ENCODE results near the gene FAM120B.
"Not testable (repeated sequence)": the region's sequence is repeated elsewhere in the genome, so short reads cannot be mapped to it uniquely, and the experiment has no call there.

The FAM120B gene, protein sequence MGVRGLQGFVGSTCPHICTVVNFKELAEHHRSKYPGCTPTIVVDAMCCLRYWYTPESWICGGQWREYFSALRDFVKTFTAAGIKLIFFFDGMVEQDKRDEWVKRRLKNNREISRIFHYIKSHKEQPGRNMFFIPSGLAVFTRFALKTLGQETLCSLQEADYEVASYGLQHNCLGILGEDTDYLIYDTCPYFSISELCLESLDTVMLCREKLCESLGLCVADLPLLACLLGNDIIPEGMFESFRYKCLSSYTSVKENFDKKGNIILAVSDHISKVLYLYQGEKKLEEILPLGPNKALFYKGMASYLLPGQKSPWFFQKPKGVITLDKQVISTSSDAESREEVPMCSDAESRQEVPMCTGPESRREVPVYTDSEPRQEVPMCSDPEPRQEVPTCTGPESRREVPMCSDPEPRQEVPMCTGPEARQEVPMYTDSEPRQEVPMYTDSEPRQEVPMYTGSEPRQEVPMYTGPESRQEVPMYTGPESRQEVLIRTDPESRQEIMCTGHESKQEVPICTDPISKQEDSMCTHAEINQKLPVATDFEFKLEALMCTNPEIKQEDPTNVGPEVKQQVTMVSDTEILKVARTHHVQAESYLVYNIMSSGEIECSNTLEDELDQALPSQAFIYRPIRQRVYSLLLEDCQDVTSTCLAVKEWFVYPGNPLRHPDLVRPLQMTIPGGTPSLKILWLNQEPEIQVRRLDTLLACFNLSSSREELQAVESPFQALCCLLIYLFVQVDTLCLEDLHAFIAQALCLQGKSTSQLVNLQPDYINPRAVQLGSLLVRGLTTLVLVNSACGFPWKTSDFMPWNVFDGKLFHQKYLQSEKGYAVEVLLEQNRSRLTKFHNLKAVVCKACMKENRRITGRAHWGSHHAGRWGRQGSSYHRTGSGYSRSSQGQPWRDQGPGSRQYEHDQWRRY

DNA sequence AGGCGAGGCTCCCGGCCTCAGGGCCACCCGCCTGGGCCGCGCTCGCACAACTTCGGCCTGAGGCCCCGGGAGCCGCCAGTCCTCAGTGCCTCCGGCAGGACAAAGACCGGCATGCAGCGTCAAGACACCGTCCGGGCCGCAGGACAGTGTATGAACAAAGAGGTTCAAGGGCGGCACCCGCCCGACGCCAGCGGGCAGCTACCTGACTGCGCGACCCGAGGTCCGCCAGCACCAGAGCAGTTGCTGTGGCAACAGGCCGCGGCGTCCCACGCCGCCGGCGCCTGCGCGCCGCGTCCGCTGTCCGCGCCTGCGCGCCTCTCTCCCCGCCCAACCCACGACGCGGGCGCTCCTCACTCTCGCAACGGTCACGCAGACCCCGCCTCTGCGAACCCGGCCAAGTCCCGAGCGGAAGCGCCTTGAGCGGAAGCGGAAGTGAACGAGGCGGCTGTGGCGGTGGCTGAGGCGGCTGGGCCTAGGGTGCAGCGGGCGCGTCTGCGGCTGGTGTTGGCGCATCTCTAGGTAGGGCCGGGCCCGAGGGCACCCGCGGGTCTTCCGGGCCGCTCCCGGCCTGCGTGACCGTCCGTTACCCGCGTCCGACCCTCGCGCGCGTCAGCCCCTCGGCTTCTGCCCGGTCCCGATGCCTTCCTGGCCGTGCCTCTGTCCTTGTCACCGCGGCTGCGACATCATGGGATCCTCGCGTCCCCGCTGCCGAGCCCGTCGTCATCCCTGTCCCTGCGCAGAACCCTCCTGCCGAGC is at the start of gene FAM120B:
Gene FAM120B, plus strand, starts transcription at position 435 of the 756 bp plus-strand sequence. CDS start 10,633 bp downstream, outside the sequence.
- DNase-seq = peak; percentile 97

DNA sequence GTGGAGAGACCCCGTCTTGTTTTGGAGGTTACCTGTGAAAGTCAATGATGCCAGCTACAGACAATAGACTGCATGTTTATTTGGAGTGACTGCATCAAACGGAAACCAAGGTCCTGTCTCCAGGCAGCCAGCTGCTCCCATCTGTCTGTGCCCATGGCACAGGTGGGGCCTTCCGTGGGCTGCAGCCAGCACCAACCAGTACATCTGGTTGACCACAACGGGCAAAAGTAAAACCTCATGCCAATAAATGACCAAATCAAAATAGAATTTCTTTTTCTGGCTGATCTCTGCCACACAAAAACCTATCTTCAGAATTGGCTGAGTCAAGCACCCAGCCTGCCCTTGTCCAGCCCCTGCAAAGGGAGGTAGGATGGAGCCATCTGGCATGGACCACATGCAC is 49.2 kb upstream of the FAM120B start:
- no peak for DNase-seq

DNA sequence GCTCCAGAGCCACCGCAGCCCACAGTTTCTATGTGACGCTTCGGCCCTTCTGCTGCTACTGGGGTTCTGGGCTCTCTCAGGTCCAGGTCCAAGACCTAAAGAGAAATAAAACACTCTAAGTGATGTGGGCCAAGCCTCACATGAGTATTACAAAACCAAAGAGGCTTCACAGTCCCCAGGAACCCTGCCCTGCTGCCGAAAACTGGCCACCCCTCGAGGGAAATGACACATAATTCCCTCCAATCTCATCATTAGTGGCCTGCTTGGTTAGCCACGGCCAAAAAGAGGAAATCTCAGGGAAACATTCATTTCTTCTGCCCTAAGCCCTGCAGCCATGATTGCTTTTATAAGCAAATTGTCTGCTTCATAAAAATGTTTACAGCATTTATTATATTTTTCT is 48.2 kb upstream of the FAM120B start:
- no peak for DNase-seq

DNA sequence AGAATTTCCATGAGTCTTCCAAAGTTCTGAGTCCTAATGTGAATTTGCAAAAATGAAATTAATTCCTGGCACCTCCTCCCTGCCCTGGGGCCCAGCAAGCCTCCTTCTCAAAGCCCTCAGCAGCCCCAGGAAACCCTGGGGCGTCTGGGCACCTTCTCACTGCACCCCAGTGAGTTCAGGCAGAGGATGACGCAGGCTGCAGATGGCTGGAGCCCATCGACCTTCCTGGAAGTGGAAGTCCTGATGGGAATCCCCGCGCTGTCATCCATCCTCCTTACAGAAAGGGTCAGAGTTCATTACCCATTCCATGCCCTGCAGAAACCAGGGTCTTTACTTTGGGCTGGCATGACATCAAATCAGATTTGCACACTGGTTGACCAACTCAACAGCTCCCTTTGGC is 47.3 kb upstream of the FAM120B start:
- no peak for DNase-seq

DNA sequence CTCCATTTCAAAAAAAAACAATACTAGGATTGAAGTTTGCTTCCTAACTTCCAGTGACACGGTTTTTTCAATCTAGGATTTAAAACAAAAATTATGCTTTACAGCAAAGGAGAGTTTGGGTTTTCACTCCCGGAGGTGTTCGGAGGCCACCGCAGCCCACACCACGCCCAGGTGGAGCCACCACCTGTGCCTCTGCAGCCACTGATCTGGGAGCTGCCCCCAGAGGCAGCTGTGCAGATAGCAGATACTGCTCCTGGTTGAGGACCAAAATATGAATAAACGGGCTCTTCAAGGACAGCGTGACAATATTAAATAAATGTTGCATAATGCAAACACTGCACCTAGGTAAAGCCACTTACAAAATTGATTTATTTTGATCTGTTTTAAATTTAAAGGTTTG is 45.9 kb upstream of the FAM120B start:
- no peak for DNase-seq

DNA sequence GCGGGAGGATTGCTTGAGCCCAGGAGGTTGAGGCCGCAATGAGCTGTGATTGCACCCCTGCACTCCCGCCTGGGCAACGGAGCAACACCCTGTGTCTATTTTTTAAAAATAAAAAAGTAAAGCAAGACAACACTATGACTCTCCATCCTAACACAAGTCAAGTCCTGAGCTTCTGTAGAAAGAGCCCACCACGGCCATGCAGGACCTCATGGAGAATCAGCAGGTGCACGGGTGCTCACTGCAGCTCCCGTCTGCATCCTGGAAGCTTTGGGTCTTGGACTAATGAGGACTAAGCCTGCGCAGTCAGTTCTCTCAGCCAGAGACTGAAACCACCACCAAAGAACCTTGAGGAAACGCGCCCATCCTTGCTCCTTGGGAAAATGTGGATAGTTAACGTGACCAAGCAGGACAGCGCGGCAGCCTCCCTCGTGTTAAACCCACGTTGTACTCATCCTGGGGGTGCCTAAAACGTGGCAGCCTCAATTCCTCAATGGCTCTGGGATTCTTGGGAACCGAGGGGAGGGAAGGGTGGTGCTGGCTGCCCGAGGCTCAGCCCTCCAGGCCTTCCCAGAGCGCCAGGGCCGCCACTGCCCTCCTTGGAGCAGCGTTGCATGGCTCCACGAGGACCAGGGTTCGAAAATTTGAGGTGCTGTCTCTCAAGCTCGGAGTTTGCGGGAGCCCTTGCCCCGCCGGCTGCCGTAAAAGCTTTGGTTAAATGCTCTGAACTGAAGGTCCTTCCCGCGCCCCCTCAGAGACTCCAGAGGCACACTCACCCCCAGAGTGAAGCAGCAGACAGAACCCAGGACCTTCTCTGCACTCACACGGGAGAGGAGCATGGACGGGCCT is 44.7 kb upstream of the FAM120B start:
- no peak for DNase-seq

DNA sequence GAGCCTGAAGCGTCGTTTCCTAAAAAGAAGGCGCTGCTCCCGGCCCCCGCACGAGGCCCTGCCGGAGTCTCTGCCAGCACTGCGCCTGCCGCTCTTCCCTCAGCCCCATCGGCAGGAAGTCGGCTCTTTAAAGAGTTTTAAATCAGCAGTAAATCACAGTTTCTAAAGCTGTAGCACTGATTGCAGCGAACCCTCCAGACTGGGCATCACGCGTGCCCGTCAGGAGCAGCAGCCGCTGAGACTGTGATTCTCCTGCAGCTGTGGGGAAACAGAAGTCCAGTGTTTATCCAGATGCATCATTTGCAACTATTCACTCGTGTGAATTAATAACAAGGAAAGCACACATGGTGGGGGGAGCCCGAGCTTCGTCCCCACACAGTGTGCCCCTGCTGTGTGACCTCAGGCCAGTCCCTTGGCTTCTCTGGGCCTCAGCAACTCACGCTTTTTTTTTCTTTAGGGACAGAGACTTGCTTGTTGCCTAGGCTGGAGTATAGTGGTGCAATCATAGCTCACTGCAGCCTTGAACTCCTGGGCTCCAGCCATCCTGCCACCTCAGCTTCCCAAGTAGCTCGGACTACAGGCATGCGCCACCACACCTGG is 44.0 kb upstream of the FAM120B start:
- no peak for DNase-seq

DNA sequence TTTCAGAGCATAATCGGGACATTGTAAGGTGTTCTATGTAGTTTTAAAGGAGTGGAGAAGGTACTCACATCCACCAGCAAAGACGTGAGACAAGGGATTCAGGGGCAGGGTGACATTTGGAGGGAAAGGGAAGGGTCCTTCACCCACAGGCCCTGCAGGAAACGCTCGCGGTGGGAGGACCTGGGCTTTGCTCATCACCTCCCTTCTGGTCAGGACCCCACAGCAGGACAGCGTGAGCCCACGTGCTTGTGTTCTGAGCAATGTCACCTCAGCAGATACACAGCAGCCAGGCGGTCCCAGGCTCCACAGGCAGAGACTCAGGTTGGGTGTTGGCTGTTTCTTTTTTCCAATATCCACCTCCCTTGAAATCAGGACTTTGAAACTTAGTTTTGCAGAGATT is 43.1 kb upstream of the FAM120B start:
- DNase-seq = no peak

DNA sequence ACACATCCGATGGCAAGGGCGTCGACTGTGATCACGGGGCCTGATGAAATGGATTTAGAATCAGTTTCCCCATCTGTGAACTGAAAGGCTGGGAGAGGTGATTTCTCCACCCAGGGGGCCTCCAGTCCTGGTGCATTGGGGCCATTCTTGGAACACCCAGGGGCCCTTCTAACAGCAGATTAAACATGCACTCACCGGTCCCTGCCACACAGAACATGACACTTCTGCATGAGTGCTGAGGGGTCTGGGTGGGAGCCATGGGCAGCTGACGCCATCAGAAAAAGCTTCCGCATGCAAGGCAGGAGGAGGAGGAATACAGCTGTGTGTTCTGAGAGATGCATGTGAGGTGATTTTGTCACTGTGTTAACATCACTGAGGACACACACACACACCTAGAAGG is 42.5 kb upstream of the FAM120B start:
- no peak for DNase-seq

DNA sequence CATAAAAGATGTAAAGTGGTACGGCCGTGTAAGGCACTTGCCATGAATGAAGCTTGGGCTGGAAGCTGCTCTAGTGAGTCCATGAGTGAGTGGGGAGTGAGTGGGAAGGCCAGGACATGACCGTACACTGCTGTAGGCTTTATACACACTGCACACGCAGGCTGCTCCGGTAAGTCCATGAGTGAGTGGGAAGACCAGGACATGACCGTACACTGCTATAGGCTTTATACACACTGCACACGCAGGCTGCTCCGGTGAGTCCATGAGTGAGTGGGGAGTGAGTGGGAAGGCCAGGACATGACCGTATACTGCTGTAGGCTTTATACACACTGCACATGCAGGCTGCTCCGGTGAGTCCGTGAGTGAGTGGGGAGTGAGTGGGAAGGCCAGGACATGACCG is 41.9 kb upstream of the FAM120B start:
- not testable (repeated sequence) for DNase-seq

DNA sequence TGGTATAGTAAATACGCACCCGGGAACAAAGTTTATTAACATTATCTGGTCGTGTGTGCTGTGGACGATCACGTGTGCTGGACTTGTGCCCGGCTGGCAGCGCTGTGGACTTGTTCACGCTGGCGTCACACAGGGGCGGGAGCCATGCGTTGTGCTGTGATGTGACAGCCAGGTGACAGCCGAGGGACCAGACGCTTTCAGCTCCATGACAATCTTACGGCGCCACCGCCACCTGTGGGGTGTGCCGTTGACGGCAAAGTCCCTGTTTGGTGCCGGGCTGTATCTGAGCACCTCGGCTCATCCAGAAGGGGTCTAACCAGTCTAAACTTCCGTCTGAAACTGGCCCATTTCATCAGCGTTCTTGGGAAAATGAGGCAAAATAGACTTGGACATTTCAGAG is 40.9 kb upstream of the FAM120B start:
- no peak for DNase-seq

DNA sequence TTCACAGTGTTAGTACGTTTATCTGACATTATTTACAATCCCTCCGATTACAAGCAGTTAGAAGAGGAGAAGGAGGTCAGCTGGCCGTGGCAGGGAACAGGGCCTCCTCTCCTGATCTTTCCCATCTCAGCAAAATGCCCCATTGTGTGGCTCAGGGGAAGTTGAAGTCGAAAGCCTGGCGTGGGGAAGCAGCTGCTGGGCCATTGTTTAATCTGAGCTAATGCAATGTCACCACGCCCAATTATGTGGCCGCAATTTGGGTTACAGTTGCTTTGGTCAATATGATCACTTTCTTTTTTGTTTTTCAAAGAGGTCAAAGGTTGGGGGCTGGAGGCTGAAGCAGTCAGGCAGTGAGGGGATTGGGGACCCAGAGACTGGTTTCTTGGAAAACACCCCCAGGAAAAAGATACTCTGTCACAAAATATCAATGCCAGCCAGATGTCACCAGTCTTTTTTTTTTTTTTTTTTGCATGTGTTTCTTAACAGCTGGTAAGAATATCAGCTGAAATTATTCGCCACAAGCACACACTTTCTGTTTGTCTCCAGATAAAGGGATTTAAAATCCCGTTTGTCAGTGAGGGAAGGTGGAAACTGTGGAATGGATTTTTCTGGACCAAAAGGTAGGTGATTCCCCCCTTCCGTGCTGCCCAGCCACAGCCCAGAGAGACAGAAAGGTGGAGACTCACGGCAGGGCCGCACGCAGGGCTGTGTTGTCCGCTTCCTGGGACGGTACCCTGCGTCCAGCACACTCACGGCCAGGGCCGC is 40.3 kb upstream of the FAM120B start:
- DNase-seq = no peak

DNA sequence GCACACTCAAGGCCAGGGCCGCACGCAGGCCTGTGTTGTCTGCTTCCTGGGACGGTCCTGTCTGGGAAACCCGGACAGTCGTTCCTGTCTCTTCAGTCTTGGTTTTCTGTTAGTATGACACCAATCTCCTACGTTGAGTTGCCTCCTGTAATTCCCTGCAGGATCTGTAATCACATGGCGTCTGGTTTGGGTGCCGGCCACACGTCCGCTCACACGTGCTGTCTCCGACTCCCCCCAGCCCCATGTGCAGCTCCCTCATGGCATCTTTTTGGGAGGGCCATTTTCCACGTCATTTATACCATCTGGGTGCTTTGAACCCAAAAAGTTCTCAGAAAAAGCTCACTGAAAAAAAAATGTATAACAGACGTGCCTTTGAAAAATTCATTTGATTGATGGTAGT is 38.9 kb upstream of the FAM120B start:
- no peak for DNase-seq

DNA sequence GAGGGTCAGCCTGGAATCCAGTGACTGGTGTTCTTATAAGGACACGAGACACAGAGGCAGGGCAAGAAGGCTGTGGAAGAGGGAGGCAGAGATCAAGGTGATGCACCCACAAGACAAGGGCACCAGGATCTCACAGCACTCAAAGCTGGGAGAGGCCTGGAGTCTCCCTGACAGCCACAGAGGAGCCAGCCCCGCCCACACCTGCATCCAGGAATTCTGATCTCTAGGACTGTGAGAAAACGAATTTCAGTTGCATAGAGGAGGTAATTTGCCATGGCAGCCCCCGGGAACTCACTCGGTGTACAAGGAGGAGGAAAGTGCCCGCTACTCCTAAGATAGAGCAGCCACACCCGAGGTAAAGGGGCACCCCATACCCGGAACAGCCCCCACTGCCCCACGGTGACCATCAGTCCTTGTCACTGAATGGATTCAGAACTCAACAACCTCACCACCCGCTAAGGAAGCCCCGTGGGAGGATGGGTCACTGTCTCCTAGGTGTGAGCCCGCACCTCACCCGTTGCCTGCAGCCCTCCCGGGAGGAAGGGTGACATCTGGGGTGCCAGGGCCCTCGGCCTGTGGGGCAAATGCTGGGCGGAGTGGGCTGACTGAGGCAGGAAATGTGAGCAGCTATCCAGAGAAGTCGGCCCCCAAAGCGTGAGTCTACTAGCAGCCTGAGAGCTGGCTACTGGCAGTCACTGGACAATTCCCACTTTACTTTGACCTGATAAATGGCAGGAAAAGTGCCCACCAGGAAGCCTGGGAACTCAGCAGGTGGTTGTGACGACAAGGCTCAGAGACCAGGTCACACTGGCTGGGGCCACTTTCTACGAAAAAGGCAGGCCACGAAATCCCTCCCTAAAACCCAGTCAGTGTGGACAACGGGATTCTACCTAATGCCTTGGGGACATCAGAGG is 38.1 kb upstream of the FAM120B start:
- no peak for DNase-seq

DNA sequence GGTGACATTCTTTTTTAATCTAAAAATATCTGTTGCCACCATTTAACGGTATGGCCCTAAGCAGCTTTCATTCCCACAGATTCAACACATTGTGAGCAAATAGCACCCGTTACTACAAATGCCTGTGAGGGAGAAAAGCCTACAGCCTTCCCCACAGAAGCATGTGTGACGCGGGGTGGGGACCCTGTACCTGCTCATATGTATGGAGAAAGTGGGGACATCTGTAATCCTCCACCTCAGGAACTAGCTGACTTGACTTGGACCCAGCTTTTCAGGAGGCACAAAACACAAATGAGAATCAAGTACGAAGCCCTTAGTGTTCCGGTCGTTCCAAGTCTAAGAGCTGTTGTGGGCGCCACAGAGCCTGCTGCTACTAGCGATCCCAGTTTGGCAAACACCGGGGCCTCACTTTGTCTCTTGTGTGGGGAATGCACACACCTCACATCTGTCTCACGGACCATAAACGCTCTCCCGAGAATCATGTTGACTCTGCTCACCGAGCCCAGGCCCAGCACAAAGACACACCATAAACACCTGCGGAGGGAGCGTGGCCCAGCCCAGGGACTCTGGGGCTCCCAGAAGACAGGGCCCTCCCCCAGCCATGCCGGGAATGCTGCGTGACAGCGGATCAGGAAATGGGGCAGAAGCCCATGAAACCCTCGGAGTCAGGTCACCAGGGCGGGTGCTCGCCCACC is 37.3 kb upstream of the FAM120B start:
- no peak for DNase-seq

DNA sequence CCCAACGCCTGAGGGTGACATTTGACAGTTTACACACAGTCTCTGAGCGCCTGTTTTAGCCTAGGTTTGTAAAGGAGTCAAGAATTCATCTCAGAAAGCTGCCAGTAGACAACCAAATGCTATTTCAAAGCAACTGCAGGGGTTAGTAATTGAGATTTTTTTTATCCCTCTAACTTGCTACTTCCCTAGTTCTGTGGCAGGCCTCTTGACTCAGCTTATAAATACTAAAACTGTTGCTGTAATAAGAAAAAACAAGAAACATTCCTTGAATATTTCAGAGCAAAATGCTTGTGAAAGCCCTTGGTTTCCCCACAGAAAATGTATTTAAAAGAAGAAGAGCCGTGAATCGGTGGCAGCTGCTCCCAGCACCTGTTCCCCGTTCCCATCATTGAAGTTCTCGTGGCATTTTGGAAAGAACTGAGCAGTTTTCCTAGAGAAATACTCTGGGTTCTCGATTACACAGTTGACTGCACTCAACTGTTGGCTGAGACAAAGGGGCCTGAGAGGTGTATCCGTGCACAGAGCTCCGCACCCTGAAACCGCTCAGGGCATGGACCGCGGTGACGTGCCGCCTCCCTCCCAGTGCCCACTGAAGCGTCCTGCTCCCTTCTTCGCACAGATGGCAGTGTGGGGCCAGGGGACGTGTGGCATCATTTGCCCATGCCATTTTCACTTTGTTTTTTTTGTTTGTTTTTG is 36.6 kb upstream of the FAM120B start:
- no peak for DNase-seq

DNA sequence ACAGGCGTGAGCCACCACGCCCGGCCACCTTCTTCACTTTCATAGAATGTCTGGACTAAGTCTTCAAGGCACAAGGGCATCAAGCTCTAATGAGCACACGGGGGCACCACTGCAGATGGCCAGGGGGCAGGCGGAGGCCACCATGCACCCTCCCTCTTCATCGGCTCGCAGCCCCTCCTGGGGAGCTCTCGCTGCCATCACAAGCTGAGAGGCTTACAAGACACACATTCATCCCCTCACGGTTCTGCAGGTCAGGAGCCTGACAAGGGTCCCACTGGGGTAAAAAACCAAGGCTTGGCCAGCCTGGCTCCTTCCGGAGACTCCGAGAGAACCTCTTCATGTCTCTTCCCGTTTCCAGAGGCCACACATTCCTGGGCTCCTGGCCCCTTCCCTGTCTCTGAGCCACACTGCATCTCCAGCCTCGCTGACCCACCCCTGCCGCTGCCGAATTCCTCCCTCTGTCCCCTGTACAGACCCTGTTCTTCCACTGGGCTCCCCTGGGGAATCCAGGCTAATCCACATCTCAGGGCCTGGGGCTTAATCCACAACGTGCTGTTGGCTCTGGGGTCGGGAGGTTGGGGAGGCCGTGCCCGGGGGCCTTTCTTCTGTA is 35.5 kb upstream of the FAM120B start:
- no peak for DNase-seq

DNA sequence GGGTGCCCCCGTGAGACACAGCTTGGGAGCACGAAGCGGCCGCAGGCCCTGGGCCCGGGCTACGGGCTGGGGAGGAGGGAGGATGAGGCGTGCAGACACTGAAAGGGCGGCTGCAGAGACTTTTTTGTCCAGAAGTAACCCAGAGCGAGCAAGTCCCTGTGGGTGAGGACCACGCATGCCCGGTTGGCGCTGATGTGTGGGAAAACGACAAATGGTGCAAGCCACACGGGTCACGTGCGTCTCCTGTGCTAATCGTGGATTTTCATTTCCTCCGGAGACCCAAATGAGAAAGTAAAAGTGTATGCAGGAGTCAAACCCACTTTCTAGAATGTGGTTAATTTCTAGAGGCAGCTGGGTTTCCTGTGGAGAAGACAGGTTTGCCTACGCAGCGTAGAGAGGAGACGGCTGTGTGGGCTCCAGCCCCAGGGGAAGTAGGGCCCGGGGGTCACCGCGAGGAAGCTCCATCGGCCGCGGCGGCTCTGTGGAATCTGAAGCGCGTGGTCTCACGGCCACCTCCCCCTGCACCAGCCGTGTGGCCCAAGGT is 34.7 kb upstream of the FAM120B start:
- DNase-seq = peak; percentile 86

Measured in activated CD4-positive, alpha-beta T cell treated with anti-CD3 and anti-CD28 coated beads, Interleukin-2, amount 50 U/mL, for 16 hours (primary cell).